C4-2B (cell line): ENCODE data around the gene RELN.
A peak's percentile ranks its signal among the peaks of the same experiment; 100 is the strongest.

Source experiments
- H3K27ac ChIP-seq: fragments of 450-650 bp; 2 replicates; pipeline ENCODE4 v1.5.1; 2017
- ZFX ChIP-seq: fragments of 450-650 bp; IDR thresholded peaks from 2 replicates; pipeline ENCODE4 v1.6.1; 2017
- TF ChIP-seq, protein P1 (sequence below): fragments of 450-650 bp; conservative IDR thresholded peaks from 2 replicates; pipeline ENCODE4 v1.5.1; 2017; ENCODE audit warnings: mild to moderate bottlenecking

Gene RELN

DNA sequence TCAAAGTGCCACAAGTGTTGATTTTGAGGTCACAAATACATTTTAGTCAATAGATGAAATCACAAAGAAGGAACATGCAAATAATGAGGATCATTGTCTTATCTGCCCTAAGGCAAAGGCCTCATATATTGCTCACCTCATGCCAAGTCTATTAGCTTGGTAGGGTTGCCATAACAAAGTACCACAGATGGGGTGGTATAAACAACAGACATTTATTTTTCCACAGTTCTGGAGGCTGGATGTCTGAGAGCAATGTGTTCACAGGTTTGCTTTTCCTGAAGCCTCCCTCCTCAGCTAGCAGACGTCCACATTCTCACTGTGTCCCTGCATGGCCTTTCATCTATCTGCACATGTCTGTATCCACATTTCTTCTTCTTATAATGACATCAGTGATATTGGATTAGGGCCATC lies 59.6 kb downstream of the RELN start:
- H3K27ac ChIP-seq, result peak overlapping the region; percentile 71

DNA sequence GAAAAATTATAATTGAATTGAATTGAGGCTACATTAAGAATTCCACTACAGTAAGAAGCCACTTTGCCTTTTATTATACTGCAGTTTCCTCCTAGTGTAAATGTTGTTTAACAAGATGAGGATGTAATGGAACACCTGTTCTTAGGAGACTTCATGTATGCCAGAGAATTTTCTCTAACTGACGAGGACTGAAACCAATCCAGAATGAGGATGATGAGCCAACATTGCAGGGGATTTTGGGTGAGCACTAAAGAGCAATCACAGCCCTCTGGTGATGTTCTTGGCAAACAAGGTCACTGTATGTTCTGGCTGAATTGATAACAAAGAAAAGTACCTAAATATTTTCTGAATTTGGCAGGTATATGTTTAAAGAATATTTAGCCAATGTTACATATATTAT lies 60.9 kb downstream of the RELN start:
- H3K27ac ChIP-seq, result peak overlapping the region; percentile 21; the same call in 1 of the 2 replicates
- TF ChIP-seq, protein P1, sequence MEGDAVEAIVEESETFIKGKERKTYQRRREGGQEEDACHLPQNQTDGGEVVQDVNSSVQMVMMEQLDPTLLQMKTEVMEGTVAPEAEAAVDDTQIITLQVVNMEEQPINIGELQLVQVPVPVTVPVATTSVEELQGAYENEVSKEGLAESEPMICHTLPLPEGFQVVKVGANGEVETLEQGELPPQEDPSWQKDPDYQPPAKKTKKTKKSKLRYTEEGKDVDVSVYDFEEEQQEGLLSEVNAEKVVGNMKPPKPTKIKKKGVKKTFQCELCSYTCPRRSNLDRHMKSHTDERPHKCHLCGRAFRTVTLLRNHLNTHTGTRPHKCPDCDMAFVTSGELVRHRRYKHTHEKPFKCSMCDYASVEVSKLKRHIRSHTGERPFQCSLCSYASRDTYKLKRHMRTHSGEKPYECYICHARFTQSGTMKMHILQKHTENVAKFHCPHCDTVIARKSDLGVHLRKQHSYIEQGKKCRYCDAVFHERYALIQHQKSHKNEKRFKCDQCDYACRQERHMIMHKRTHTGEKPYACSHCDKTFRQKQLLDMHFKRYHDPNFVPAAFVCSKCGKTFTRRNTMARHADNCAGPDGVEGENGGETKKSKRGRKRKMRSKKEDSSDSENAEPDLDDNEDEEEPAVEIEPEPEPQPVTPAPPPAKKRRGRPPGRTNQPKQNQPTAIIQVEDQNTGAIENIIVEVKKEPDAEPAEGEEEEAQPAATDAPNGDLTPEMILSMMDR, result no peak
- no peak for TF ChIP-seq ZFX

More for the DNA sequence above, 59.6 kb downstream of the RELN start:
- no peak for TF ChIP-seq ZFX
- TF ChIP-seq, protein P1, result no peak

DNA sequence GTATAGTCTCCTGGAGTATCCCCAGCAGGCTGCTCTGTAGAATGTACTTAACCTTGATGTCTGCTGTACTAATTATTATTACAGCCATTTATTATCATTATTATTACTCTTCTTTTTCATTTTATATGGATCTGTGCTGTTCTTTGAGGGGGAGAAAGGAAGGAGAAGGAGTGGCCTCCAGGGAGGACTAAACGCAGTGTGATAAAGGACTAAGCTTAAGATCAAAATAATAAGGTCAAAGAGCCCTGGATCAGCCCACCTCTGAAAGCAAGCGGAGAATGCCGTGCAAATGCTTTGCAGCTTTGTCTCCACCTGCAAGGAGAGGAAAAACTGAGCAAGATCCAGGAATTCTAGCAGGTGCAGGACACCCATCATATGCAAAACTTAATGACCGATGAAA lies 65.3 kb downstream of the RELN start:
- H3K27ac ChIP-seq, result no peak overlapping the region
- TF ChIP-seq ZFX, result no peak
- TF ChIP-seq, protein P1, result no peak

DNA sequence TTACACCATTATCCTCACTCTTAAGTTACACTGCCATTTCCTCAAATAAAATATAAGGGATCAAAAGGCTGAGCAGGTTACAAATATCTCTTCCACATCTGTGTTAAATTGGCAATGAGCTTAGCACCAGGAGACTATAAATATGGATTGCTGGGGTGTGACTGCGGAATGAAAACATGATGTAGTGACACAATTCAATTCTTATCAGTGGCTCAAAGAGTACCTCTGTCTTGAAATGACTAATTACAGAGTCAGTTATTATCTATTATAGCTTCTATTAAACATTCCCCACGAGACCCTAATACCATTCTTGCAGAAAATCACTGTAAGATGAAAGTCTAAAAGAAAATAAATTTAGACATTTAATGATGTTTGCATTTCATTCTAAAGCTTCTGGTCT lies 67.1 kb downstream of the RELN start:
- no peak overlapping the region for H3K27ac ChIP-seq
- TF ChIP-seq, protein P1, result no peak
- no peak for TF ChIP-seq ZFX

DNA sequence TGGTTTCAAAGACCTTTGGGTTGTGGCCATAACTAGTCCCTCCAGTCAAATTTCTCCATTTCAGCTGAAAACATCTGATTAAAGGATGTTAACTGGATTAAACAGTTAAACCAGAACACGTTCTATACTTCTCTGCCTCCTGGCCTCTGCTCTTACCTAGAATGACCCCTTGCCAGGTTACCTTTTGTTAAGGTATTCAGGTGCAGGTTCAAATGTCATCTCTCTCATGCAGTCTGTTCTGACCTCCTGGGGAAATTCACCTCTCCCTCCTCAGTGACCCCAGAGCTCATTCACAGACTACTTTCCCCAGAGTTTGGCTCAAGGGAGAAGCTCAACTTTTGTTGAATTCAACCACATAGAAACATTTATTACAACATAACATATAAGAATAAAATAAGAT lies 67.8 kb downstream of the RELN start:
- TF ChIP-seq, protein P1, result no peak
- no peak for TF ChIP-seq ZFX
- H3K27ac ChIP-seq, result no peak overlapping the region

DNA sequence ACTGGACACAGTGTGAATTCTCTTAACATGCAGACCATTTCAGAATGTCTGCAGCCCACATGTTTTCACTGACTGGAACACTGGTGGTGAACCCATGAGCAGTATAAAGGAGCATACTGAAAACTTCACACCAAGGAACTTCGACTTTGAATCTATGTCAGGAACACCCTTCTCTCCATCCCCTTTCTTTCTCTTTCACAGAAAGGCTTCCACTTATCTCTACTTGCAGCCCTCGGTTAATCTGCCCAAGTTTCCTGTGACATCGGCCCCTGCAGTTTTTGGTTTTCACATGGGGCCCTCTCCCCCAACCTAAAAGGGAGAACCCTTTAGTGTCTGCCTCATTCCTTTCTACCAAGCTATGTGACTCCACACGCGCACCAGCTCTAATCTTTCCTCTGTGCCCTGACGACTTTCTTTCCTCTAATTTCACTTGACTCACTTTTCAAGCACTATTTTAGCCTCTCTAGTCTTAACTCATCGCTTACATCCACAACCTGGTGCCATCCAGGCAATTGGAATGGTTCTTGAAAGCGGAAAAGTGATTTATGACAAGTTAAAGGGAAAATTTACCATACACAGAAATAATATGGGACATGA lies 70.1 kb downstream of the RELN start:
- TF ChIP-seq, protein P1, result no peak
- TF ChIP-seq ZFX, result no peak
- H3K27ac ChIP-seq, result no peak overlapping the region

DNA sequence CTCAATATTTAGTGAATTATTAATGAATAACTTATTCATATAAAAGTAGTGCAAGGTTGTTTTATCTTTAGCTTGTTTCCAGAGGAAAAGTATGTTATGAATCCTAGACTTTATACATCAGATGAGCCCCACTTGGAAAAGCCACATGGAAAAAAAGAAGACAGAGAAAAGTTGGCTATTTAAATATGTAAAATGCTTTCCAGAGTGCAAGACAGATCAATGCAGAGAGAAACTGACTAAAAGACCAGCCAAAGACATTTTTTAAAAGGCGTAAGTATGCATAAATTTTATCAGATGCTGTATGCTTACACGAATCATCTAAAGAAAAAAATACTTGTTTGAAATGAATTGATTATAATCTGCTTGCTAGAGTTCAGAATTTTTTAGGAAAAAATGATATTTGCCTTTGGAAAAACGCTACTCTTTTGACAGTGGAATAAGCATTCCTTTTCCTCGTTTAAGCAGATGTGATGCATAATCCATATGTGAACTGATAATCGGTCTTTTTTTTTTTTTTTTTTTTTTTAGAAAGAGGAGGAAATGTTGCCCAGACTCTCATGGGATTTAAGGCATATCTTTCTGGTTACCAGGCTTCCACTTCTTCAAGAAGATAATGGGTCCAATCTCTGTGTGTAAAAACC lies 70.7 kb downstream of the RELN start:
- no peak overlapping the region for H3K27ac ChIP-seq
- TF ChIP-seq, protein P1, result no peak
- TF ChIP-seq ZFX, result no peak
